ENCODE measurements around the gene BBLN.

DNA sequence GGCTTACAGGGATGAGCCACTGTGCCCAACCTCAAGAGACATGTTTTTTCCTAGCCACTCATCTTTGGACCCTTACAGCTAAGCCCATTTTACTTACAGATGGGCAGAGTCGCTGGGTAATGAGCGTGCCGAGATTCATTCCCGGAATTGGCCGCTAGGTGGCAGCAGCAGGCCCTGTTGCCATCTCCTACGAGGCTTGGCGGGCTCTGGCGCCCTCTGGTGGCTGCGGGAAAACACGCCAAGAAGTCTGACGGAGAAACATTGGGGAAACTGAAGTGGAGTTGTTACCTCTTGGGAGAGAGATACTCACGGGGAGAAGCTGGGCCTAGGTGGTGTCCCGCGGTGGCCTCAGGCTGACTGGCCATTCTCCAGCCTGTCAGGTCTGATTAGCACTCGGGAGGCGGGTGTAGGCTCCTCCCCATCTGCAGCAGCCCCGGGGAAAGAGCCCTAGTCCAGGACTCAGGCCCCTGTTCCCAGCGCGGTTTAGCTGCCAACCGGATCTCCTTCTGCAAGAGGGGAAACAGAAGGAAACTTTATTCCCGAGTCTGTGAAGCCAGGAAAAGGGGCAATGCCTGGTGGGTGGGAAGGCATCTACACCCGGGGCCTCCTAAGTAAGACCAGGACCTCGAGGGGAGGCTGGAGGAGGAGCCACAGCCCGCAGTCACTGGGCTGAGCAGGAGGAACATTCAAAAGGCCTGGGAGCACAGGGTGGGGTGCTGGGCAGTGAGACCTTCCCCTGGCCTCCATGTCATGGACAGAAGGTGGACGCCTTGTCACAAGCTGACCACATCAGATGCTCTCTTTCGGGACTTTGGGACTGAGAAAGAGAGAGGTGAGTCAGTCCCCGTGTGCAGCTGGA lies 42.2 kb upstream of the BBLN start:
- TF ChIP-seq, protein P1, sequence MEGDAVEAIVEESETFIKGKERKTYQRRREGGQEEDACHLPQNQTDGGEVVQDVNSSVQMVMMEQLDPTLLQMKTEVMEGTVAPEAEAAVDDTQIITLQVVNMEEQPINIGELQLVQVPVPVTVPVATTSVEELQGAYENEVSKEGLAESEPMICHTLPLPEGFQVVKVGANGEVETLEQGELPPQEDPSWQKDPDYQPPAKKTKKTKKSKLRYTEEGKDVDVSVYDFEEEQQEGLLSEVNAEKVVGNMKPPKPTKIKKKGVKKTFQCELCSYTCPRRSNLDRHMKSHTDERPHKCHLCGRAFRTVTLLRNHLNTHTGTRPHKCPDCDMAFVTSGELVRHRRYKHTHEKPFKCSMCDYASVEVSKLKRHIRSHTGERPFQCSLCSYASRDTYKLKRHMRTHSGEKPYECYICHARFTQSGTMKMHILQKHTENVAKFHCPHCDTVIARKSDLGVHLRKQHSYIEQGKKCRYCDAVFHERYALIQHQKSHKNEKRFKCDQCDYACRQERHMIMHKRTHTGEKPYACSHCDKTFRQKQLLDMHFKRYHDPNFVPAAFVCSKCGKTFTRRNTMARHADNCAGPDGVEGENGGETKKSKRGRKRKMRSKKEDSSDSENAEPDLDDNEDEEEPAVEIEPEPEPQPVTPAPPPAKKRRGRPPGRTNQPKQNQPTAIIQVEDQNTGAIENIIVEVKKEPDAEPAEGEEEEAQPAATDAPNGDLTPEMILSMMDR (IDR thresholded peaks at IDR 0.05), result peak; percentile 100
- TF ChIP-seq EZH2 (IDR thresholded peaks at IDR 0.05; ENCODE audit: borderline replicate concordance, insufficient read depth, low read depth, low read length, poor library complexity, severe bottlenecking), result no peak

Measured in B cell (primary cell).